K562 (cell line): ENCODE measurements around the gene DDAH1. TPM values are rescaled to one million over a fixed set of nuclear protein-coding genes. Genes with fewer than 3 reads are reported as not detected.

Experiments used
- ATAC-seq: fragments of 200-7000 bp; cut with Tn5 transposase; 3 replicates; pipeline ENCODE4 v1.9.1; 2020; ENCODE audit warnings: moderate library complexity
- BruUV-seq: library from RNA; stranded (reverse); fragments of 400-500 nt; replicated peaks from 2 replicates; lab custom pipeline; 2021; lab: Mats Ljungman, UMichigan
- CTCF ChIA-PET: fragments of 300-600 bp; formaldehyde crosslinking; extraction: SDS; loops from one replicate; lab custom pipeline; 2021; ENCODE audit warnings: low intra/inter-chr PET ratio; lab: Yijun Ruan, JAX
- POLR2A ChIA-PET: fragments of 300-600, 350-650 bp; sonication (Branson Sonifier 250); formaldehyde crosslinking; extraction: SDS; loops from one replicate; lab custom pipeline; 2021; ENCODE audit warnings: antibody characterized with exemption, inconsistent platforms; lab: Yijun Ruan, JAX
- DNase-seq, 4 experiments: peaks; one replicate each; pipeline versions ENCODE4 v3.0.0 to v3.0.0-alpha.2; 2011 to 2018; ENCODE audit warnings: low spot score in 3 of 4, mixed read lengths in 3 of 4; ENCODE audit errors: extremely low read depth in 1 of 4
- FAIRE-seq: peaks from 2 replicates; lab custom pipeline; 2011; peaks lifted over from hg19 to GRCh38; lab: Jason Lieb, UNC
- H2AFZ ChIP-seq: 2 replicates; pipeline ENCODE4 v1.6.0; 2011; ENCODE audit warnings: low read depth, low read length, control low read depth, inconsistent platforms
- H3K27ac ChIP-seq: fragments of 200-600 bp; 3 replicates; pipeline ENCODE4 v1.8.0; 2011; ENCODE audit warnings: low read depth, mild to moderate bottlenecking, control low read depth, inconsistent platforms, low read length, moderate library complexity, mixed read lengths; ENCODE audit errors: extremely low read depth
- H3K27me3 ChIP-seq, 2 experiments: fragments of 300-600 bp in 1 of 2; 2 replicates in 1 of 2; 3 replicates in 1 of 2; pipeline versions ENCODE4 v1.6.0 to v1.8.0; 2011; ENCODE audit warnings: inconsistent platforms in 2 of 2, low read length in 2 of 2, mild to moderate bottlenecking in 1 of 2, mixed read lengths in 1 of 2, moderate library complexity in 1 of 2; ENCODE audit not compliant: control insufficient read depth in 2 of 2, insufficient read depth in 2 of 2
- H3K36me3 ChIP-seq: fragments of 300-600 bp; 3 replicates; pipeline ENCODE4 v1.8.0; 2011; ENCODE audit warnings: mild to moderate bottlenecking, low read length, inconsistent platforms; ENCODE audit not compliant: control insufficient read depth, insufficient read depth
- H3K4me1 ChIP-seq, 2 experiments: fragments of 200-600 bp in 1 of 2; replicated peaks in 1 of 2; 2 replicates in 1 of 2; 3 replicates in 1 of 2; pipeline versions ENCODE4 v1.5.1 to v1.8.0; 2011; ENCODE audit warnings: inconsistent platforms in 2 of 2, low read length in 2 of 2, mild to moderate bottlenecking in 1 of 2, mixed read lengths in 1 of 2, moderate library complexity in 1 of 2; ENCODE audit not compliant: control insufficient read depth in 2 of 2, insufficient read depth in 2 of 2
- H3K4me2 ChIP-seq: 2 replicates; pipeline ENCODE4 v1.6.1; 2011; ENCODE audit warnings: low read length, control low read depth, inconsistent platforms, mixed read lengths; ENCODE audit not compliant: insufficient read depth
- H3K4me3 ChIP-seq: fragments of 200-600 bp; sonication (generic), shearing (Covaris generic); 2 replicates; pipeline ENCODE4 v1.5.1; 2016; ENCODE audit warnings: control low read depth, inconsistent platforms
- H3K79me2 ChIP-seq: fragments of 200-600 bp; 3 replicates; pipeline ENCODE4 v1.8.0; 2011; ENCODE audit warnings: low read length, inconsistent platforms; ENCODE audit not compliant: control insufficient read depth, insufficient read depth
- H3K9ac ChIP-seq, 2 experiments: 2 replicates each; pipeline versions ENCODE4 v1.6.0 to v1.6.1; 2011; ENCODE audit warnings: low read depth in 2 of 2, low read length in 2 of 2, control low read depth in 1 of 2, inconsistent platforms in 1 of 2, mild to moderate bottlenecking in 1 of 2, mixed read lengths in 1 of 2; ENCODE audit not compliant: insufficient read depth in 1 of 2
- H3K9me1 ChIP-seq: one replicate; pipeline ENCODE4 v1.6.0; 2011; ENCODE audit warnings: inconsistent platforms, mild to moderate bottlenecking, low read length, moderate library complexity; ENCODE audit not compliant: control insufficient read depth, insufficient read depth
- H3K9me3 ChIP-seq: replicated peaks from 2 replicates; pipeline ENCODE4 v1.5.1; 2011; ENCODE audit warnings: low read depth, low read length, inconsistent platforms; ENCODE audit not compliant: control insufficient read depth, insufficient read depth
- H4K20me1 ChIP-seq: replicated peaks from 2 replicates; pipeline ENCODE4 v1.6.1; 2011; ENCODE audit warnings: low read length, inconsistent platforms, mixed read lengths; ENCODE audit not compliant: control insufficient read depth, insufficient read depth
- ATF7 ChIP-seq: fragments of 450-650 bp; IDR thresholded peaks from 2 replicates; pipeline ENCODE4 v1.7.1; 2014; ENCODE audit warnings: mild to moderate bottlenecking, moderate library complexity
- BMI1 ChIP-seq: fragments of 150-350 bp; IDR thresholded peaks from 2 replicates; pipeline ENCODE4 v1.6.1; 2014; ENCODE audit warnings: low read length
- CREM ChIP-seq: IDR thresholded peaks from 2 replicates; pipeline ENCODE4 v1.6.1; 2014; ENCODE audit warnings: antibody characterized with exemption, low read depth
- E2F3 ChIP-seq: fragments of 250-450 bp; sonication (Bioruptor Pico); IDR thresholded peaks from 2 replicates; pipeline ENCODE4 v1.4.0; 2020; ENCODE audit warnings: mild to moderate bottlenecking
- GATA2 ChIP-seq: sonication (generic); formaldehyde crosslinking; IDR thresholded peaks from 2 replicates; pipeline ENCODE4 v1.4.0; 2020; ENCODE audit warnings: mild to moderate bottlenecking, missing genetic modification reagents
- HDAC1 ChIP-seq, 2 experiments: fragments of 450-650 bp; IDR thresholded peaks; 2 replicates each; pipeline ENCODE4 v1.6.1; 2016 to 2017; ENCODE audit warnings: inconsistent platforms in 1 of 2, mild to moderate bottlenecking in 1 of 2, moderate library complexity in 1 of 2
- KAT8 ChIP-seq: fragments of 450-650 bp; IDR thresholded peaks from 2 replicates; pipeline ENCODE4 v1.6.1; 2016; ENCODE audit warnings: low read depth, mild to moderate bottlenecking
- KHSRP ChIP-seq: fragments of 450-650 bp; IDR thresholded peaks from 2 replicates; pipeline ENCODE4 v1.6.1; 2017
- KLF13 ChIP-seq: fragments of 450-650 bp; IDR thresholded peaks from 2 replicates; pipeline ENCODE4 v1.6.1; 2016; ENCODE audit warnings: missing genetic modification characterization, low read depth, mild to moderate bottlenecking, missing compliant biosample characterization, moderate library complexity, borderline replicate concordance
- PPARD ChIP-seq: fragments of 250-450 bp; sonication (Bioruptor Pico); IDR thresholded peaks from 2 replicates; pipeline ENCODE4 v1.8.0; 2022; ENCODE audit warnings: inconsistent platforms, mild to moderate bottlenecking, moderate library complexity
- RBM14 ChIP-seq: fragments of 200-400 bp; formaldehyde crosslinking; IDR thresholded peaks from 2 replicates; pipeline ENCODE4 v1.6.1; 2018; ENCODE audit warnings: low read depth, mild to moderate bottlenecking, low read length, moderate library complexity, borderline replicate concordance; ENCODE audit not compliant: insufficient read depth
- SP1 ChIP-seq: sonication (generic); formaldehyde crosslinking; IDR thresholded peaks from 2 replicates; pipeline ENCODE4 v1.8.1; 2022; ENCODE audit warnings: mild to moderate bottlenecking, missing genetic modification reagents
- ZNF436 ChIP-seq: fragments of 250-450, 450-650 bp; sonication (Bioruptor Pico); formaldehyde crosslinking; IDR thresholded peaks from 2 replicates; pipeline ENCODE4 v1.7.0; 2020; ENCODE audit warnings: mild to moderate bottlenecking
- ZNF695 ChIP-seq: fragments of 450-650 bp; formaldehyde crosslinking; IDR thresholded peaks from 2 replicates; pipeline ENCODE4 v1.4.0; 2020; ENCODE audit warnings: mild to moderate bottlenecking, moderate library complexity
- ZNF780A ChIP-seq: fragments of 250-450 bp; sonication (Bioruptor Pico); IDR thresholded peaks from 2 replicates; pipeline ENCODE4 v1.5.0; 2021; ENCODE audit warnings: mild to moderate bottlenecking
- WGBS: fragments of 100-300 bp; shearing (Covaris generic); methylation state at CpG from one replicate; pipeline ENCODE4 v1.1.6; 2016; ENCODE audit warnings: low coverage, mixed read lengths; ENCODE audit not compliant: insufficient coverage; ENCODE audit errors: missing lambda C conversion rate; 5-methylcytosine and 5-hydroxymethylcytosine counted together
- in situ Hi-C: fragments of 300-500 bp; cut with MboI; formaldehyde crosslinking; loops from 4 replicates; pipeline ENCODE4 v1.15.0; 2018; ENCODE audit warnings: inconsistent platforms, mixed read lengths
- intact Hi-C: fragments of 100-400 bp; cut with micrococcal nuclease; formaldehyde crosslinking; loops from 2 replicates; pipeline ENCODE4 v1.14.2; 2022
- polyA plus RNA-seq, 8 experiments: library from polyadenylated mRNA; depleted of rRNA in 4 of 8; stranded (reverse) in 5 of 8; unstranded in 3 of 8; fragments of >200 nt; fragmentation: Nextera tagmentation in 2 of 8; fragmentation: Illumina TruSeq in 1 of 8; extraction: Ambion mirVana in 2 of 8; extraction: Trizol in 1 of 8; gene quantifications; 2 replicates each; pipeline versions ENCODE4 v1.2.1 to v1.2.3, GENCODE V29; 2011 to 2014; ENCODE audit warnings: inconsistent platforms in 1 of 8, missing spikeins in 1 of 8
- total RNA-seq, 7 experiments: library from RNA; depleted of rRNA in 6 of 7; stranded (reverse); fragments of >200 nt in 6 of 7; fragmentation: Illumina TruSeq in 2 of 7; extraction: Trizol in 2 of 7; gene quantifications; 2 replicates each; pipeline versions ENCODE4 v1.2.1 to v1.2.3, GENCODE V29; 2011 to 2021; ENCODE audit warnings: low replicate concordance in 1 of 7
- TF ChIP-seq, protein P1 (sequence below), 2 experiments: fragments of 450-650 bp; IDR thresholded peaks; 2 replicates each; pipeline ENCODE4 v1.6.1; 2016; ENCODE audit warnings: mild to moderate bottlenecking in 2 of 2, borderline replicate concordance in 1 of 2, low read depth in 1 of 2, moderate library complexity in 1 of 2

The DDAH1 gene
- total and polyA plus RNA-seq, 9 of the 15 experiments (the other 6 are each of a cell fraction or from before 2014, with no cell fraction given) = 0.04 to 0.24 (median 0.10) TPM

DNA sequence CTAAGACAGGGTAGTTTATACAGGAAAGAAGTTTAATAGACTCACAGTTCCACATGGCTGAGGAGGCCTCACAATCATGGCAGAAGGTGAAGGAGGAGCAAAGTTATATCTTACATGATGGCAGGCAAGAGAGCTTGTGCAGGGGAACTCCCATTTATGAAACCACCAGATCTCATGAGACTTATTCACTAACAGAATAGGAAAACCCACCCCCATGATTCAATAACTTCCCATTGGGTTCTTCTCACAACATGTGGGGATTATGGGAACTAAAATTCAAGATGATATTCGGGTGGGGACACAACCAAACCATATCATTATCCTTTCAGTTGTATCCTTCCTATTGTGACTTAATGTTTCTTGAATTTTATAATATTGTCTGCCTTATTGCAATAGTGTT is 13.4 kb upstream of the DDAH1 start:
- H3K4me1 ChIP-seq = no peaks in the 10 kb centered on the region
- ChIA-PET CTCF (no interaction called here), POLR2A (no interaction called here)
- intact Hi-C loops (no loop called here), in situ Hi-C loops (no loop called here)
- peaks cover 0 to 2% of the 10 kb centered on the region in 2 experiments; a peak in 1 of 5 replicates for H3K27me3 ChIP-seq
- no peak overlapping the region for H3K4me3 ChIP-seq
- H2AFZ ChIP-seq = no peak overlapping the region
- no peak overlapping the region for H3K4me2 ChIP-seq
- ATAC-seq (no peak), FAIRE-seq (no peak), DNase-seq (no peak)
- H3K9me3 ChIP-seq = no peaks in the 10 kb centered on the region
- H3K79me2 ChIP-seq = no peaks in the 10 kb centered on the region
- H3K27ac ChIP-seq = no peak overlapping the region
- TF ChIP-seq SP1 (CRISPR knock-in tag) = no peak
- TF ChIP-seq BMI1 = no peak
- TF ChIP-seq, protein P1, sequence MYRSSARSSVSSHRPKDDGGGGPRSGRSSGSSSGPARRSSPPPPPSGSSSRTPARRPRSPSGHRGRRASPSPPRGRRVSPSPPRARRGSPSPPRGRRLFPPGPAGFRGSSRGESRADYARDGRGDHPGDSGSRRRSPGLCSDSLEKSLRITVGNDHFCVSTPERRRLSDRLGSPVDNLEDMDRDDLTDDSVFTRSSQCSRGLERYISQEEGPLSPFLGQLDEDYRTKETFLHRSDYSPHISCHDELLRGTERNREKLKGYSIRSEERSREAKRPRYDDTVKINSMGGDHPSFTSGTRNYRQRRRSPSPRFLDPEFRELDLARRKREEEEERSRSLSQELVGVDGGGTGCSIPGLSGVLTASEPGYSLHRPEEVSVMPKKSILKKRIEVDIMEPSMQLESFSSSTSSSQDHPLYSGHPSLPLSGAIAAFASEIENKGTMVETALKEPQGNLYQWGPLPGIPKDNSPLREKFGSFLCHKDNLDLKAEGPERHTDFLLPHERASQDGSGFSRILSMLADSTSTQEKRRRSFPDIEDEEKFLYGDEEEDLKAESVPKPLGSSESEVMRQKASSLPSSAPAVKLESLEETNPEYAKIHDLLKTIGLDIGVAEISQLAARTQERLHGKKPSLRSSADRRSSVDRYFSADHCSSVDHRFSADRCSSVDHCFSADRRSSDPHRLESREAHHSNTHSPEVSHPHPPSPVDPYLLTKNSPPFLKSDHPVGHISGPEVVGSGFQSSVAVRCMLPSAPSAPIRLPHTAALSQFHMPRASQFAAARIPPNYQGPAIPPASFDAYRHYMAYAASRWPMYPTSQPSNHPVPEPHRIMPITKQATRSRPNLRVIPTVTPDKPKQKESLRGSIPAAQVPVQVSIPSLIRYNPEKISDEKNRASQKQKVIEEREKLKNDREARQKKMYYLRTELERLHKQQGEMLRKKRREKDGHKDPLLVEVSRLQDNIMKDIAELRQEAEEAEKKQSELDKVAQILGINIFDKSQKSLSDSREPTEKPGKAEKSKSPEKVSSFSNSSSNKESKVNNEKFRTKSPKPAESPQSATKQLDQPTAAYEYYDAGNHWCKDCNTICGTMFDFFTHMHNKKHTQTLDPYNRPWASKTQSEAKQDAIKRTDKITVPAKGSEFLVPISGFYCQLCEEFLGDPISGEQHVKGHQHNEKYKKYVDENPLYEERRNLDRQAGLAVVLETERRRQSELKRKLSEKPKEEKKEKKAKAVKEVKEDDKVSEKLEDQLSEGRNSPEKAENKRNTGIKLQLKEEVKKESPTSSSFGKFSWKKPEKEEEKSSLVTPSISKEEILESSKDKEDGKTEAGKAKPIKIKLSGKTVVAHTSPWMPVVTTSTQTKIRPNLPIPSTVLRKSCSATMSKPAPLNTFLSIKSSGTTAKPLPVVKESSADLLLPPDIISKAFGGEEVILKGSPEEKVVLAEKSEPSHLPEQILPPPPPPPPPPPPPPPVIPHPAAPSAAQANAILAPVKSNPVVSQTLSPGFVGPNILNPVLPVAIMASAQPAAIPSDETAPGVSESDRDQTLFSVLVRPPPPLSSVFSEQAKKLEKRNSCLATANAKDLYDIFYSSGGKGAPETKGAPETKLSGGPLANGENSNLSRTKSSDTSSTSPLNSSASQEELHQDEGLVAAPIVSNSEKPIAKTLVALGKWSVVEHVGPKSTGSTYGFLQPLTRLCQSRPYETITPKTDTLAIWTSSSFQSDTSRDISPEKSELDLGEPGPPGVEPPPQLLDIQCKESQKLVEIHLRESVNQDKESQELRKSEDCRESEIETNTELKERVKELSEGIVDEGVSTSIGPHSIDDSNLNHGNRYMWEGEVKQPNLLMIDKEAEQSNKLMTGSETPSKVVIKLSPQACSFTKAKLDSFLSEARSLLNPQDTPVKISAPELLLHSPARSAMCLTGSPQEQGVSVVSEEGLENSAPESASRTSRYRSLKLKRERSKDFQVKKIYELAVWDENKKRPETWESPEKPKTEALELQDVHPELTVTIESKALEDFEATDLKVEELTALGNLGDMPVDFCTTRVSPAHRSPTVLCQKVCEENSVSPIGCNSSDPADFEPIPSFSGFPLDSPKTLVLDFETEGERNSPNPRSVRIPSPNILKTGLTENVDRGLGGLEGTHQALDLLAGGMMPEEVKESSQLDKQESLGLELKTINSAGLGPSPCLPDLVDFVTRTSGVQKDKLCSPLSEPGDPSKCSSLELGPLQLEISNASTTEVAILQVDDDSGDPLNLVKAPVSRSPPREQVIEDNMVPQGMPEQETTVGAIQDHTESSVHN (IDR thresholded peaks at IDR 0.05; ENCODE audit: borderline replicate concordance in 1 of 2, low read depth in 1 of 2) = no peak
- TF ChIP-seq HDAC1 (IDR thresholded peaks at IDR 0.05) = no peak
- no peak for TF ChIP-seq CREM
- no peak for TF ChIP-seq ZNF695 (CRISPR knock-in tag)
- no peak for TF ChIP-seq PPARD (CRISPR knock-in tag)
- TF ChIP-seq KHSRP = no peak
- no peak for TF ChIP-seq ZNF780A
- TF ChIP-seq RBM14 = no peak
- TF ChIP-seq KAT8 = no peak
- no peak for TF ChIP-seq GATA2 (CRISPR knock-in tag)
- TF ChIP-seq KLF13 (tag) = no peak
- TF ChIP-seq ATF7 = no peak
- TF ChIP-seq E2F3 (CRISPR knock-in tag) = no peak
- no peak for TF ChIP-seq ZNF436 (CRISPR knock-in tag)
- BruUV-seq = no TSS peak
- H3K36me3 ChIP-seq = no peaks in the 10 kb centered on the region
- H4K20me1 ChIP-seq = no peaks in the 10 kb centered on the region
- 0% methylated on average over 1 of the region's 1 CpG for WGBS
- no peak overlapping the region for H3K9ac ChIP-seq
- no peaks in the 10 kb centered on the region for H3K9me1 ChIP-seq
